ENCODE results near the gene OSTC. TPM values are rescaled to one million over a fixed set of nuclear protein-coding genes. Genes with fewer than 3 reads are reported as not detected.

Gene OSTC
- total and polyA plus RNA-seq, 9 of the 15 experiments (the other 6 are each of a cell fraction or from before 2014, with no cell fraction given) = 112 to 966 (median 235) TPM

GRCh38 chr4:108646706-108647105 is 3.7 kb upstream of the OSTC start (continued):
- TF ChIP-seq, protein P1, sequence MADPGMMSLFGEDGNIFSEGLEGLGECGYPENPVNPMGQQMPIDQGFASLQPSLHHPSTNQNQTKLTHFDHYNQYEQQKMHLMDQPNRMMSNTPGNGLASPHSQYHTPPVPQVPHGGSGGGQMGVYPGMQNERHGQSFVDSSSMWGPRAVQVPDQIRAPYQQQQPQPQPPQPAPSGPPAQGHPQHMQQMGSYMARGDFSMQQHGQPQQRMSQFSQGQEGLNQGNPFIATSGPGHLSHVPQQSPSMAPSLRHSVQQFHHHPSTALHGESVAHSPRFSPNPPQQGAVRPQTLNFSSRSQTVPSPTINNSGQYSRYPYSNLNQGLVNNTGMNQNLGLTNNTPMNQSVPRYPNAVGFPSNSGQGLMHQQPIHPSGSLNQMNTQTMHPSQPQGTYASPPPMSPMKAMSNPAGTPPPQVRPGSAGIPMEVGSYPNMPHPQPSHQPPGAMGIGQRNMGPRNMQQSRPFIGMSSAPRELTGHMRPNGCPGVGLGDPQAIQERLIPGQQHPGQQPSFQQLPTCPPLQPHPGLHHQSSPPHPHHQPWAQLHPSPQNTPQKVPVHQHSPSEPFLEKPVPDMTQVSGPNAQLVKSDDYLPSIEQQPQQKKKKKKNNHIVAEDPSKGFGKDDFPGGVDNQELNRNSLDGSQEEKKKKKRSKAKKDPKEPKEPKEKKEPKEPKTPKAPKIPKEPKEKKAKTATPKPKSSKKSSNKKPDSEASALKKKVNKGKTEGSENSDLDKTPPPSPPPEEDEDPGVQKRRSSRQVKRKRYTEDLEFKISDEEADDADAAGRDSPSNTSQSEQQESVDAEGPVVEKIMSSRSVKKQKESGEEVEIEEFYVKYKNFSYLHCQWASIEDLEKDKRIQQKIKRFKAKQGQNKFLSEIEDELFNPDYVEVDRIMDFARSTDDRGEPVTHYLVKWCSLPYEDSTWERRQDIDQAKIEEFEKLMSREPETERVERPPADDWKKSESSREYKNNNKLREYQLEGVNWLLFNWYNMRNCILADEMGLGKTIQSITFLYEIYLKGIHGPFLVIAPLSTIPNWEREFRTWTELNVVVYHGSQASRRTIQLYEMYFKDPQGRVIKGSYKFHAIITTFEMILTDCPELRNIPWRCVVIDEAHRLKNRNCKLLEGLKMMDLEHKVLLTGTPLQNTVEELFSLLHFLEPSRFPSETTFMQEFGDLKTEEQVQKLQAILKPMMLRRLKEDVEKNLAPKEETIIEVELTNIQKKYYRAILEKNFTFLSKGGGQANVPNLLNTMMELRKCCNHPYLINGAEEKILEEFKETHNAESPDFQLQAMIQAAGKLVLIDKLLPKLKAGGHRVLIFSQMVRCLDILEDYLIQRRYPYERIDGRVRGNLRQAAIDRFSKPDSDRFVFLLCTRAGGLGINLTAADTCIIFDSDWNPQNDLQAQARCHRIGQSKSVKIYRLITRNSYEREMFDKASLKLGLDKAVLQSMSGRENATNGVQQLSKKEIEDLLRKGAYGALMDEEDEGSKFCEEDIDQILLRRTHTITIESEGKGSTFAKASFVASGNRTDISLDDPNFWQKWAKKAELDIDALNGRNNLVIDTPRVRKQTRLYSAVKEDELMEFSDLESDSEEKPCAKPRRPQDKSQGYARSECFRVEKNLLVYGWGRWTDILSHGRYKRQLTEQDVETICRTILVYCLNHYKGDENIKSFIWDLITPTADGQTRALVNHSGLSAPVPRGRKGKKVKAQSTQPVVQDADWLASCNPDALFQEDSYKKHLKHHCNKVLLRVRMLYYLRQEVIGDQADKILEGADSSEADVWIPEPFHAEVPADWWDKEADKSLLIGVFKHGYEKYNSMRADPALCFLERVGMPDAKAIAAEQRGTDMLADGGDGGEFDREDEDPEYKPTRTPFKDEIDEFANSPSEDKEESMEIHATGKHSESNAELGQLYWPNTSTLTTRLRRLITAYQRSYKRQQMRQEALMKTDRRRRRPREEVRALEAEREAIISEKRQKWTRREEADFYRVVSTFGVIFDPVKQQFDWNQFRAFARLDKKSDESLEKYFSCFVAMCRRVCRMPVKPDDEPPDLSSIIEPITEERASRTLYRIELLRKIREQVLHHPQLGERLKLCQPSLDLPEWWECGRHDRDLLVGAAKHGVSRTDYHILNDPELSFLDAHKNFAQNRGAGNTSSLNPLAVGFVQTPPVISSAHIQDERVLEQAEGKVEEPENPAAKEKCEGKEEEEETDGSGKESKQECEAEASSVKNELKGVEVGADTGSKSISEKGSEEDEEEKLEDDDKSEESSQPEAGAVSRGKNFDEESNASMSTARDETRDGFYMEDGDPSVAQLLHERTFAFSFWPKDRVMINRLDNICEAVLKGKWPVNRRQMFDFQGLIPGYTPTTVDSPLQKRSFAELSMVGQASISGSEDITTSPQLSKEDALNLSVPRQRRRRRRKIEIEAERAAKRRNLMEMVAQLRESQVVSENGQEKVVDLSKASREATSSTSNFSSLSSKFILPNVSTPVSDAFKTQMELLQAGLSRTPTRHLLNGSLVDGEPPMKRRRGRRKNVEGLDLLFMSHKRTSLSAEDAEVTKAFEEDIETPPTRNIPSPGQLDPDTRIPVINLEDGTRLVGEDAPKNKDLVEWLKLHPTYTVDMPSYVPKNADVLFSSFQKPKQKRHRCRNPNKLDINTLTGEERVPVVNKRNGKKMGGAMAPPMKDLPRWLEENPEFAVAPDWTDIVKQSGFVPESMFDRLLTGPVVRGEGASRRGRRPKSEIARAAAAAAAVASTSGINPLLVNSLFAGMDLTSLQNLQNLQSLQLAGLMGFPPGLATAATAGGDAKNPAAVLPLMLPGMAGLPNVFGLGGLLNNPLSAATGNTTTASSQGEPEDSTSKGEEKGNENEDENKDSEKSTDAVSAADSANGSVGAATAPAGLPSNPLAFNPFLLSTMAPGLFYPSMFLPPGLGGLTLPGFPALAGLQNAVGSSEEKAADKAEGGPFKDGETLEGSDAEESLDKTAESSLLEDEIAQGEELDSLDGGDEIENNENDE (IDR thresholded peaks at IDR 0.05; ENCODE audit: low read depth, low read length) = no peak
- 0 out of 2 replicates have a peak, but pooled peaks have one; percentile 12 for TF ChIP-seq C11orf30 (IDR thresholded peaks at IDR 0.05; ENCODE audit: low read depth)
